Measurements from ENCODE around the gene DCC.

DNA sequence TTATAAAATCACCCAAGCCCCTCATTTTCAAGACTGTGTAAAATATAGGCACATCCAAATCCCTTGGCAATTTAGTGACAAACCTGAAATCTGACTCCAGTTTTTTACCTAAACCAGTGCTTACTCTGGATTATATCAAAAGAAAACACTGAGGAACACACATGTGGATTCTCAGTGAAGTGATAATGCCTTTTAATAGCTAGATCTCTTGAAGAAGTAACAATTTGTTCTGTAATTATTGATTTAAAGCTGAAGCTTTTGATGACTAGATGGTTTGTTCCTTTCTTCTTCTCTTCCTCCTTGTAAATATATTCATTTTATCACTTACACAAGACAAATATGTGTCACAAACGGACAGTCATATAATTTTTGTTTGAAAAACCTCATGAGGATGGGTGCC is 894.6 kb downstream of the DCC start:
- TF ChIP-seq MTA2 (IDR thresholded peaks at IDR 0.05; ENCODE audit: low read depth) (no peak), ATF7 (IDR thresholded peaks at IDR 0.05) (no peak), EZH2 (IDR thresholded peaks at IDR 0.05; ENCODE audit: borderline replicate concordance, low read depth, low read length) (no peak), MXI1 (IDR thresholded peaks at IDR 0.05; ENCODE audit: low read depth, low read length) (no peak), SMAD1 (IDR thresholded peaks at IDR 0.05; ENCODE audit: low read depth, low read length, partially characterized antibody) (no peak), HNRNPL (IDR thresholded peaks at IDR 0.05; ENCODE audit: low read depth, low read length) (no peak), ZNF644 (tag; IDR thresholded peaks at IDR 0.05; ENCODE audit: low read depth) (no peak), ZNF445 (CRISPR knock-in tag; IDR thresholded peaks at IDR 0.05; ENCODE audit: low read depth) (no peak), SMC3 (conservative IDR thresholded peaks at IDR 0.05; ENCODE audit: insufficient read depth, low read depth, low read length) (no peak), TAF9B (IDR thresholded peaks at IDR 0.05; ENCODE audit: partially characterized antibody) (no peak), UBTF (IDR thresholded peaks at IDR 0.05; ENCODE audit: borderline replicate concordance in 1 of 2, low read depth in 2 of 2, low read length in 2 of 2) (no peak)
- TF ChIP-seq, protein P1, sequence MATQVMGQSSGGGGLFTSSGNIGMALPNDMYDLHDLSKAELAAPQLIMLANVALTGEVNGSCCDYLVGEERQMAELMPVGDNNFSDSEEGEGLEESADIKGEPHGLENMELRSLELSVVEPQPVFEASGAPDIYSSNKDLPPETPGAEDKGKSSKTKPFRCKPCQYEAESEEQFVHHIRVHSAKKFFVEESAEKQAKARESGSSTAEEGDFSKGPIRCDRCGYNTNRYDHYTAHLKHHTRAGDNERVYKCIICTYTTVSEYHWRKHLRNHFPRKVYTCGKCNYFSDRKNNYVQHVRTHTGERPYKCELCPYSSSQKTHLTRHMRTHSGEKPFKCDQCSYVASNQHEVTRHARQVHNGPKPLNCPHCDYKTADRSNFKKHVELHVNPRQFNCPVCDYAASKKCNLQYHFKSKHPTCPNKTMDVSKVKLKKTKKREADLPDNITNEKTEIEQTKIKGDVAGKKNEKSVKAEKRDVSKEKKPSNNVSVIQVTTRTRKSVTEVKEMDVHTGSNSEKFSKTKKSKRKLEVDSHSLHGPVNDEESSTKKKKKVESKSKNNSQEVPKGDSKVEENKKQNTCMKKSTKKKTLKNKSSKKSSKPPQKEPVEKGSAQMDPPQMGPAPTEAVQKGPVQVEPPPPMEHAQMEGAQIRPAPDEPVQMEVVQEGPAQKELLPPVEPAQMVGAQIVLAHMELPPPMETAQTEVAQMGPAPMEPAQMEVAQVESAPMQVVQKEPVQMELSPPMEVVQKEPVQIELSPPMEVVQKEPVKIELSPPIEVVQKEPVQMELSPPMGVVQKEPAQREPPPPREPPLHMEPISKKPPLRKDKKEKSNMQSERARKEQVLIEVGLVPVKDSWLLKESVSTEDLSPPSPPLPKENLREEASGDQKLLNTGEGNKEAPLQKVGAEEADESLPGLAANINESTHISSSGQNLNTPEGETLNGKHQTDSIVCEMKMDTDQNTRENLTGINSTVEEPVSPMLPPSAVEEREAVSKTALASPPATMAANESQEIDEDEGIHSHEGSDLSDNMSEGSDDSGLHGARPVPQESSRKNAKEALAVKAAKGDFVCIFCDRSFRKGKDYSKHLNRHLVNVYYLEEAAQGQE (IDR thresholded peaks at IDR 0.05; ENCODE audit: borderline replicate concordance) = no peak
- TF ChIP-seq, protein P1 (CRISPR knock-in tag; IDR thresholded peaks at IDR 0.05; ENCODE audit: low read depth) = no peak

Measured in K562 (cell line).